HCT116 (cell line): Measurements from ENCODE around the gene NTRK3. TPM values are rescaled to one million over a fixed set of nuclear protein-coding genes. Genes with fewer than 3 reads are reported as not detected.

Source experiments
- ATAC-seq: fragments of 200-7000 bp; cut with Tn5 transposase; 2 replicates; pipeline ENCODE4 v1.9.1; 2020; ENCODE audit warnings: mild to moderate bottlenecking, moderate library complexity
- BruUV-seq: library from RNA; stranded (reverse); fragments of 400-500 nt; replicated peaks from 2 replicates; lab custom pipeline; 2021; lab: Mats Ljungman, UMichigan
- CTCF ChIA-PET: fragments of 300-600 bp; sonication (Branson Sonifier 250); formaldehyde crosslinking; loops from one replicate; lab custom pipeline; 2021; ENCODE audit warnings: antibody characterized with exemption; lab: Charles Lee
- POLR2A ChIA-PET: fragments of 300-600, 350-600 bp; sonication (Branson Sonifier 250); formaldehyde crosslinking; loops from one replicate; lab custom pipeline; 2021; ENCODE audit warnings: antibody characterized with exemption; lab: Charles Lee
- RAD21 ChIA-PET, 2 experiments: fragments of 300-600 bp; sonication (Branson Sonifier 250); formaldehyde crosslinking; loops; one replicate each; lab custom pipeline; 2023; ENCODE audit warnings: low total read pairs in 2 of 2; ENCODE audit not compliant: uncharacterized antibody in 2 of 2, unreplicated experiment in 2 of 2, low non-redundant PET in 1 of 2; lab: Charles Lee
- DNase-seq: peaks from one replicate; pipeline ENCODE4 v3.0.0-alpha.2; 2010; ENCODE audit warnings: low read depth, low spot score
- H2AFZ ChIP-seq: fragments of 200-600 bp; shearing (Covaris generic), sonication (generic); 2 replicates; pipeline ENCODE4 v1.6.1; 2017; ENCODE audit warnings: low read depth, mixed run types, mixed read lengths, antibody characterized with exemption, low read length; ENCODE audit not compliant: poor library complexity, severe bottlenecking
- H3K27ac ChIP-seq: 2 replicates; pipeline ENCODE4 v1.5.1; 2012; ENCODE audit warnings: low read depth, low read length
- H3K27me3 ChIP-seq: fragments of 200-600 bp; sonication (generic); 2 replicates; pipeline ENCODE4 v1.6.1; 2016; ENCODE audit warnings: mixed run types, low read length, mixed read lengths; ENCODE audit not compliant: insufficient read depth
- H3K36me3 ChIP-seq, 2 experiments: fragments of 200-500 bp in 1 of 2; fragments of 200-600 bp in 1 of 2; sonication (Bioruptor generic) in 1 of 2; sonication (generic) in 1 of 2; 2 replicates each; pipeline versions ENCODE4 v1.5.1 to v1.6.1; 2014 to 2016; ENCODE audit warnings: low read length in 2 of 2, inconsistent platforms in 1 of 2, mixed read lengths in 1 of 2, mixed run types in 1 of 2; ENCODE audit not compliant: insufficient read depth in 2 of 2, control insufficient read depth in 1 of 2
- H3K4me1 ChIP-seq, 2 experiments: fragments of 200-600 bp in 1 of 2; sonication (generic) in 1 of 2; 2 replicates each; pipeline versions ENCODE4 v1.5.1 to v1.6.1; 2012 to 2017; ENCODE audit warnings: low read length in 2 of 2, inconsistent platforms in 1 of 2, mild to moderate bottlenecking in 1 of 2, mixed read lengths in 1 of 2, mixed run types in 1 of 2, moderate library complexity in 1 of 2; ENCODE audit not compliant: insufficient read depth in 2 of 2, control insufficient read depth in 1 of 2
- H3K4me2 ChIP-seq: fragments of 200-600 bp; sonication (generic); 2 replicates; pipeline ENCODE4 v1.6.1; 2017; ENCODE audit warnings: mixed run types, low read length, mixed read lengths
- H3K4me3 ChIP-seq, 2 experiments: fragments of 200-600 bp in 1 of 2; sonication (generic) in 1 of 2; replicated peaks in 1 of 2; 2 replicates each; pipeline ENCODE4 v1.5.1; 2011 to 2016; ENCODE audit warnings: low read length in 2 of 2, control low read depth in 1 of 2, low read depth in 1 of 2, mild to moderate bottlenecking in 1 of 2, mixed read lengths in 1 of 2, mixed run types in 1 of 2
- H3K79me2 ChIP-seq: fragments of 200-600 bp; sonication (generic); 2 replicates; pipeline ENCODE4 v1.6.1; 2017; ENCODE audit warnings: mild to moderate bottlenecking, mixed run types, low read length, moderate library complexity, mixed read lengths; ENCODE audit not compliant: insufficient read depth
- H3K9ac ChIP-seq: fragments of 200-600 bp; sonication (generic); 2 replicates; pipeline ENCODE4 v1.6.1; 2016; ENCODE audit warnings: low read length, mixed read lengths
- H3K9me2 ChIP-seq: fragments of 200-600 bp; sonication (generic), shearing (Covaris generic); 2 replicates; pipeline ENCODE4 v1.6.1; 2017; ENCODE audit warnings: mixed run types, mild to moderate bottlenecking, moderate library complexity; ENCODE audit not compliant: insufficient read depth
- H3K9me3 ChIP-seq, 2 experiments: fragments of 200-500 bp in 1 of 2; fragments of 200-600 bp in 1 of 2; sonication (Bioruptor generic) in 1 of 2; sonication (generic) in 1 of 2; 2 replicates each; pipeline ENCODE4 v1.6.1; 2014 to 2017; ENCODE audit warnings: low read length in 2 of 2, mixed read lengths in 2 of 2, inconsistent platforms in 1 of 2, low read depth in 1 of 2, mild to moderate bottlenecking in 1 of 2, mixed run types in 1 of 2, moderate library complexity in 1 of 2; ENCODE audit not compliant: control insufficient read depth in 1 of 2, insufficient read depth in 1 of 2
- H4K20me1 ChIP-seq: fragments of 200-600 bp; sonication (generic), shearing (Covaris generic); 2 replicates; pipeline ENCODE4 v1.6.1; 2017; ENCODE audit warnings: mixed run types, mild to moderate bottlenecking, moderate library complexity; ENCODE audit not compliant: insufficient read depth
- ATF3 ChIP-seq: IDR thresholded peaks from 2 replicates; pipeline ENCODE4 v1.6.1; 2012
- CBX3 ChIP-seq: IDR thresholded peaks from 2 replicates; pipeline ENCODE4 v1.6.1; 2012; ENCODE audit warnings: low read depth
- CEBPB ChIP-seq: IDR thresholded peaks from 2 replicates; pipeline ENCODE4 v1.6.1; 2012; ENCODE audit warnings: low read depth
- EGR1 ChIP-seq: IDR thresholded peaks from 2 replicates; pipeline ENCODE4 v1.6.1; 2012; ENCODE audit warnings: low read depth
- EZH2phosphoT487 ChIP-seq: fragments of 200-600 bp; IDR thresholded peaks from 2 replicates; pipeline ENCODE4 v1.6.1; 2018; ENCODE audit warnings: antibody characterized with exemption, borderline replicate concordance
- JUND ChIP-seq: IDR thresholded peaks from 2 replicates; pipeline ENCODE4 v1.6.1; 2012
- MAX ChIP-seq: IDR thresholded peaks from 2 replicates; pipeline ENCODE4 v1.6.1; 2012
- POLR2AphosphoS5 ChIP-seq: IDR thresholded peaks from 2 replicates; pipeline ENCODE4 v1.6.1; 2011; ENCODE audit warnings: mild to moderate bottlenecking, low read depth, low read length, moderate library complexity
- RAD21 ChIP-seq: IDR thresholded peaks from 2 replicates; pipeline ENCODE4 v1.6.1; 2012; ENCODE audit warnings: low read depth, mild to moderate bottlenecking
- REST ChIP-seq: IDR thresholded peaks from 2 replicates; pipeline ENCODE4 v1.6.1; 2012; ENCODE audit warnings: low read depth
- SIN3A ChIP-seq: IDR thresholded peaks from 2 replicates; pipeline ENCODE4 v1.6.1; 2012; ENCODE audit warnings: low read depth
- SP1 ChIP-seq: IDR thresholded peaks from 2 replicates; pipeline ENCODE4 v1.6.1; 2012; ENCODE audit warnings: low read depth
- SRF ChIP-seq: IDR thresholded peaks from 2 replicates; pipeline ENCODE4 v1.6.1; 2012; ENCODE audit warnings: low read depth
- YY1 ChIP-seq: IDR thresholded peaks from 2 replicates; pipeline ENCODE4 v1.6.1; 2011; ENCODE audit warnings: low read length, low read depth, moderate library complexity, mild to moderate bottlenecking; ENCODE audit not compliant: insufficient replicate concordance; ENCODE audit errors: extremely low read depth
- ZFX ChIP-seq: fragments of 450-650 bp; IDR thresholded peaks from 2 replicates; pipeline ENCODE4 v1.6.1; 2017
- intact Hi-C: fragments of 100-400 bp; cut with micrococcal nuclease; formaldehyde crosslinking; loops from 2 replicates; pipeline ENCODE4 v1.10.0; 2022
- total RNA-seq: library from RNA; stranded (reverse); gene quantifications from one replicate; pipeline ENCODE4 v1.2.1, GENCODE V29; 2021; ENCODE audit not compliant: unreplicated experiment

NTRK3 gene
- total RNA-seq, 1 experiment from 2014 or later = not detected

GRCh38 chr15:87874896-87875711, 381.4 kb downstream of the NTRK3 start:
- ATAC-seq (no peak), DNase-seq (no peak)
- H4K20me1 ChIP-seq = no peaks in the 10 kb centered on the region
- H3K4me3 ChIP-seq = no peak overlapping the region
- no TSS peak for BruUV-seq
- TF ChIP-seq ATF3 (no peak), POLR2AphosphoS5 (no peak), CBX3 (no peak), RAD21 (no peak), EZH2phosphoT487 (no peak), JUND (no peak), ZFX (no peak), MAX (no peak)
- peaks cover 7 to 11% of the 10 kb centered on the region in 2 experiments; a peak in 2 of 4 replicates for H3K9me3 ChIP-seq
- intact Hi-C loops = no loop called here
- H3K4me1 ChIP-seq = no peaks in the 10 kb centered on the region
- H3K36me3 ChIP-seq = no peaks in the 10 kb centered on the region
- ChIA-PET POLR2A (no interaction called here), CTCF (no interaction called here), RAD21 (no interaction called here)
- no peak overlapping the region for H3K9ac ChIP-seq
- no peaks in the 10 kb centered on the region for H3K79me2 ChIP-seq
- H2AFZ ChIP-seq = no peak overlapping the region
- no peak overlapping the region for H3K27ac ChIP-seq
- H3K27me3 ChIP-seq = no peaks in the 10 kb centered on the region
- H3K4me2 ChIP-seq = no peak overlapping the region
- no peaks in the 10 kb centered on the region for H3K9me2 ChIP-seq

GRCh38 chr15:87873516-87873915, 383.0 kb downstream of the NTRK3 start:
- H4K20me1 ChIP-seq = no peaks in the 10 kb centered on the region
- no peak overlapping the region for H2AFZ ChIP-seq
- no peaks in the 10 kb centered on the region for H3K4me1 ChIP-seq
- H3K27ac ChIP-seq = no peak overlapping the region
- H3K27me3 ChIP-seq = no peaks in the 10 kb centered on the region
- H3K4me2 ChIP-seq = no peak overlapping the region
- no TSS peak for BruUV-seq
- no peaks in the 10 kb centered on the region for H3K36me3 ChIP-seq
- RAD21 ChIA-PET = no interaction called here
- no peaks in the 10 kb centered on the region for H3K79me2 ChIP-seq
- CTCF ChIA-PET = no interaction called here
- POLR2A ChIA-PET = no interaction called here
- no peak overlapping the region for H3K4me3 ChIP-seq
- H3K9me3 ChIP-seq = peaks cover 9 to 10% of the 10 kb centered on the region in 2 experiments; a peak in 2 of 4 replicates
- DNase-seq (no peak), ATAC-seq (no peak)
- no peaks in the 10 kb centered on the region for H3K9me2 ChIP-seq
- intact Hi-C loops = no loop called here
- no peak overlapping the region for H3K9ac ChIP-seq
- TF ChIP-seq RAD21 (no peak), CEBPB (no peak), SIN3A (no peak), POLR2AphosphoS5 (no peak), MAX (no peak), EGR1 (no peak), SRF (no peak), REST (no peak), SP1 (no peak), YY1 (no peak)
